Endometrial microvascular endothelial cells (primary cell): ENCODE data around the gene VAT1L. TPM values are rescaled to one million over a fixed set of nuclear protein-coding genes. Genes with fewer than 3 reads are reported as not detected.

Experiments
- in situ Hi-C: cut with HindIII; loops from 2 replicates; pipeline ENCODE4 v1.10.0; 2017; ENCODE audit warnings: low sequenced_read_pairs, low pct_unique_long_range_greater_than_20kb; ENCODE audit errors: inconsistent ontology term
- total RNA-seq: library from RNA; depleted of rRNA; stranded (reverse); fragments of >200 nt; gene quantifications from one replicate; pipeline ENCODE4 v1.2.3, GENCODE V29; 2015; ENCODE audit errors: inconsistent ontology term

Gene VAT1L
- total RNA-seq, 1 donor from 2014 or later, result 9.8 TPM

GRCh38 chr16:77777745-77778144 lies 10.6 kb upstream of the VAT1L start:
- in situ Hi-C loops, result no loop called here

- in situ Hi-C loops, result no loop called here
These were observed 8.0 kb upstream of the VAT1L start for GRCh38 chr16:77780378-77780837.

- in situ Hi-C loops, result no loop called here
These were observed 7.3 kb upstream of the VAT1L start for GRCh38 chr16:77781091-77781490.

DNA sequence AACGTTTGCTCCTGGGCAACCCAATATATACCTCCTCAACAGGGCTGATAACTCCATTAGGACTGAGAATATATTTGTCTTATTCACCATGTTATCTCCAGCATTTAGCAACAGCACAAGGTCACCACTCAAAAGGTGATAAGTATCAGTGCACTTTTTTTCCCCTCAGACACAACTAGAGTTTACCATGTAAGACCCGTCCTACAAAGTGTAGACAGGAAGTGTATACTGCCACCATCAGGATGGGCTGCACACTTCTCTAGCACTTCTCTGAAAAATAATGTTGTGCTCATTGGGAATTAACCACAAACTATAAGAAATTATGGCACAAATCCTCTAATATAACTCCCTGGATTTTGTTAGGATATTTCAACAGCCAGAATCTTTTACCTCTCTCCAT lies 5.7 kb upstream of the VAT1L start:
- in situ Hi-C loops, result no loop called here

DNA sequence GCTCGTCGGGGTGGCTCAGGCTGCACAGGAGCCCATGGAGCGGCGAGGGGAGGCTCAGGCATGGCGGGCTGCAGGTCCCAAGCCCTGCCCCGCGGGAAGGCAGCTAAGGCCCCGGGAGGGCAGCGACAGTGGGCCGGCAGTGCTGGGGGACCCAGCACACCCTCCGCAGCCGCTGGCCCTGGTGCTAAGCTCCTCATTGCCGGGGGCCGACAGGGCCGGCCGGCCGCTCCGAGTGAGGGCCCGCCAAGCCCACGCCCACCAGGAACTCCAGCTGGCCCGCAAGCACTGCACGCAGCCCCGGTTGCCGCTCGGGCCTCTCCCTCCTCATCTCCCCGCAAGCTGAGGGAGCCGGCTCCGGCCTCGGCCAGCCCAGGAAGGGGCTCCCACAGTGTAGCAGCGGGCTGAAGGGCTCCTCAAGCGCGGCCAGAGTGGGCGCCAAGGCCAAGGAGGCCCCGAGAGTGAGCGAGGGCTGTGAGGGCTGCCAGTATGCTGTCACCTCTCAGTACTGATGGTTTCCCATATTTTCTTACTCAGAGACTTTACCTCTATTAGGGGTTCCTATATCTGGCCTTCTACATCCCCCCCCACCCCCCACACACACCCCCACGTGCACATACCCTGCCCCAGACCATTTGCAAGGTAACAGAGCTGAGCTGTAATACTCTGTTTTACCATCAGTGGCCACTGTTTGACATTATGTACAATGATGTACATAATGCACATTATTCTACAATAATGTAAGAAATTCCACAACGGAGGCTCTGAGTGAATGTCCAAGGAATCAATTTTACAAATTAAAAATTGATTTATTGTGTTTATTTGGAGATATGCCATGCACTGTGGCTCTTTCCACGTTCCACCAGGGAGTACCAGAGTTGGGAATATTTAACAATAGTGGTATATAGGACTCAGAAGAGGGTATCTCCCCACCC lies 3.7 kb upstream of the VAT1L start:
- in situ Hi-C loops, result no loop called here

DNA sequence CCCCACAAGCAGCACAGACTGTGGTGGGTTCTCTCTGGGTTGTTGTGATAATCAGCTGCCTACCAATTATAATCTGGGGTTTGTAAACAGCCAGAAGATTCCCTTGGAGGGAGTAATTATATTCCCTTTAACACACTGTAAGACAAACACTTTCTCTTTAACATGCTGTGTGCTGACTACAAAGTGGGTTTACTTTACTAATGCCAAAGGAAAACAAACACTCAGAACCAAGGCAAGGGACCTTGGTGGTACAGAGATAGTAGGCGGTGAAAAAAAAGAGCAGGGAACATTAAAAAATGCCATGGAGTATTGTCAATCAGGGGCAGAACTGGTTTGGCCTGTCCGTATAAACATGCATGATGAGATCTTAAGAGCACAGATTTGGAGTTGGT lies 3.0 kb upstream of the VAT1L start:
- in situ Hi-C loops, result no loop called here

DNA sequence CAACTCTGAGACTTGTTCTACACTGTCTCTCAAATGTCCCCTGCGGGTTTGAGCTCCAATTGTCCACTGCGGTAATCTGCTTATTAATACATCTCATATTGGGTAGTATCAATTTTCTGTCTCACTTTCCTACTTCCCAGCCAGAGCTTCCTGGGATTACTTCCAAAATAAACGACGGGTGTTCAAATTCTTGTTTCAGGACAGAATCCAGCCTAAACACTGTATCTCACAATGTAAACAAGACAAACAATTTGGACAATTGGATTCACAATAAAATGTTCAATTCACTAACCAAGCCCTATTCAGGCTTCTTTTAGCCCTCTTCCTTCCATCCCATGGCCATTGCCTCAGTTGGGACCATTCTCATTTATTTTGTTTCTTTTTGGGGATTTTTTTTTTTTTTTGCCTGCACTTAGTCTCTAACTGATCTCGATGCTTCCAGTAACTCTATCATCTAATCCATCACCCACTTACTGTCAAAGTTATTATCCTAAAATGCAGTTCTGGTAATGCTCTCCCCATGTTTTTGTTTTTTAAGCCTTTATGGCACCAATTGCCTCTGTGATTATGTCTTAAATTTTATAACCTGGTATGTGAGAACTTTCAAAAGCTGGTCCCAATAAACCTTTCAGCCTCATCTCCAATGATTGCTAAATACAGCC lies 2.0 kb upstream of the VAT1L start:
- in situ Hi-C loops, result no loop called here

DNA sequence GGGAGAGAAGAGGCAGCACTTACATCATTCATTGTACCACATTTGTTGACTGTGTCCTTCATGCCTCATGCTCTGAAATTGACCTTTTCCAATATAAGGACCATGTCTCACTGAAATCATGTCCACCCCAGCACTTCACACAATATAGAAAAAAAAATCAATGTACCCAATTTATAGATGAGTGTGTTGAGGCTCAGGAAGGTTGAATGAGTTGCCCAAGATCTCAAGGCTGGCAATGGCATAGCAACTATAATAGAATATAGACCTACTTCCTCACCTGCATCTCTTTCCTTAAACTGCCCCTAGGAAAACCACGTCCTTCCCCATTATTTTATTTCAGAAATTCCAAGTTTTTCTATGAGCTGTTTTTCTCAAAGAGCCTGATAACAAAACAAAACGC lies 912 bp upstream of the VAT1L start:
- in situ Hi-C loops, result no loop called here

- in situ Hi-C loops, result no loop called here
These were observed 983 bp downstream of the VAT1L start for GRCh38 chr16:77789085-77790008.

DNA sequence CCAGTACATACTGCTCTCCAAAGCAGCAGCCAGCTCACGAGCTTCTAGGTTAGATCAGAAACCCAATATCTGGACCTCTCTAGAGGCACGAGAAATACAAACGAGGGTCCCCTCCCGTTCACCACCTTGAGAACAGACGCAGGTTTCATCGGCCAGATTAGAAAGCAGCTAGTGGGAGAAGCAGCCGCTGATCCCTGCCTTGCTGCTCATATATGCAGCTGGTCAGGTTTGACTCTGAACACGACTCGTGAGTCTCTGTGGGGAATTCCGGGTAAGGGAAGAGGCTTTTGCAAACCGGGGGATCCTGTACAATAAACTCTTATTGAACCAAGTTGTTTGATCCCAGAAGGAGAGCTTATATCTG lies 1.6 kb downstream of the VAT1L start:
- in situ Hi-C loops, result no loop called here

- in situ Hi-C loops, result no loop called here
These were observed 2.5 kb downstream of the VAT1L start for GRCh38 chr16:77790912-77791311.

DNA sequence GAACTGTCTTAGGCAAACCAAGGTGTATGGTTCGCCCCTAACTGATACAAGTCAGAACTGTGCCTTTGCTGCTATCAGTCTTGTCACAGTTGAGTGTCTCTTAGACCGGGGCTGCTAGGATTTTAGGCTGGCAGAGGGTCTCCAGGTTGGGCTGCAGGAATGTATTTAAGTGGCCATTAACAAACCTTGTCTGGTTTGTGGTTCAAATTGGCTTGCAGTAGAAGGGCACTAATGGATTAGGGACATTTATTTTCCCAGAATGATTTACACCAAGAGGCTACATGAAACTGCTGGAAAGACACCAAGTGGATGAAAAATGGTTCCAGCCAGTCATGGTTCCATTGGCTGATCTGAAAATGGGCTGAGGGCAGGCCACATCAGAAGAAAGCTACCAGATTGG lies 5.1 kb downstream of the VAT1L start:
- in situ Hi-C loops, result no loop called here

DNA sequence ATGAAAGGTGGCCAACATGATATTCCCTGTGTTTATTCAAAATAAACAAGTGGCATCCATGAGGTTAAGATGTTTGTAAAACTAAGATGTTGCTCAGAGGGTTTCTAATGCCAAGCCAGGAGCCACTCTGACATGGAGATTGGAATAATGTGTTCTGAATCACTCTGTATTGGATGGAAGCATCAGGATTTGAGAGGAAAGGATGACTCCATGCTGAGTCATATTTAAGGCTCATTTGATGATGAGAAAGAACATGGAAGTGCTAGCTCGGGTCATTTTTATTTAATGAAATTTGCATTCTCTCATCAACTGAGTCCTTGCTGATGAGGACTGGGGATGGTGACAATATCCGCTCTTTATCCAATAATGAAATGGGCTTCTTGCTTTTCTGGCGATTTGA lies 6.2 kb downstream of the VAT1L start:
- in situ Hi-C loops, result no loop called here

- in situ Hi-C loops, result no loop called here
These were observed 13.5 kb downstream of the VAT1L start for GRCh38 chr16:77801817-77802216.

GRCh38 chr16:77805398-77805797 lies 17.0 kb downstream of the VAT1L start:
- in situ Hi-C loops, result no loop called here

- in situ Hi-C loops, result no loop called here
These were observed 18.7 kb downstream of the VAT1L start for GRCh38 chr16:77807021-77807420.

DNA sequence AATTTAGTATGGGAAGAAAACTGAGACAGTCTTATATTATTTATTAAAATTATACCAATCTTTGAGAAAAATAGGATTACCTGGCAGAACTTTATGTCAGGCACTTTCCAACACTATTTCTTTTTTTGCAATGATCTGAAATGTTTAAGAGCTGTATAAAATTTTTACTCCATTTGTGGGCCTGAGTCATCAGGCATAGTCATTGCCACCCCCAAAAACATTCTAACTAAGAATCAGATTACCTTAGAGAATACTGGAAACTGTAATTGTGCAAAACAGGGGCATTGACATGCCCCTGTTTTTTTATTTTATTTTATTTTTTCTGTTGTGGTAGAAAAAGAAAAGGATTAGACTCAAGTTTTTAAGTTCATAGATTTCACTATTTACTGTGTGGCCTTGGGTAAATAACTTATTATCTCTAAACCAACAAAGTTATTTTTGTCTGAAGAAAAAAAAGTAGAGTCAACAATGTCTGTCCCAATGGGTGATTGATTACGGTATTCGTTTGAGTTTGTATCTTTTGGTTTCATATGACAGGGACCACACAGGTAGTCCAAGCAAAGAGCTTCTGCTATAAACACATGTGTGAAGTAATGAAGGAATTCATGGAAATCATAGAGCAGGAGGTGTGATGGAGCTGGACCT lies 24.6 kb downstream of the VAT1L start:
- in situ Hi-C loops, result no loop called here

DNA sequence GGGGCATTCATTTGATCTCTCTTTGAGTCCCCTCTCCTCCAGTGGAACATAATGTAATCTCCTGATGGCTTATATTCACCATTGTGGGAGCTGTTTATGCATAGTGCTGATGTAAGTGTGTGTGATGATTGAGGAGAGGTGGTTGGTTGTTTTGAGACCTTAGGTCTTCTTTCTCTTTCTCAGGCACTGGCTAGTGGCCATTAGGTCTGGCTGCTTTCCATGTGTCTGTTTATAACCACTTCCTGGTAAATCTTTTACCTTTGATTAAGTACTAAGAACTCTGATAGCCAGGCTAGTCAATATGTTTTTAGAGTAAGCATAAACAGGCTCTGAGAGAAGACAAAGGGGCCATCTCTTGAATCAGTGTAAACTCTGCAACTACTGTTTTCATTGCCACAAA lies 27.9 kb downstream of the VAT1L start:
- in situ Hi-C loops, result no loop called here

DNA sequence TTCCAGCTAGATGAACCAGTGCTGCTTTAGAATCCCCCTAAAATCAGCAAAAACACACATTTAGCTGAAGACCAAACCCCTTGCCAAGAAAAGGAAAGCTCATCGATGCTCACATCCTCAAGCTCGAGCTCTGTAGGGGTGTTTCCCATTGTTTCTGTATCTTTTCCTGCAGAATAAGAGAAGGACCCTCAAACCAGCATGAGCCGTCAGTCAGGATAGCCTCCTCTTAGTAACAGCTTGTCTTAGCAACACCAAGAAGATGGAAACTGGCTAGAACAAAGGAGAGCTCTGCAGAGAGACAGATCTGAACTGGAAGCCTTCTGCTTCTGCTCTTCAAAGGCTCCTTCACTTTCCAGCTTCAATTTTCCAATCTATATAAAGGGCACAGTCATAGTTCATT lies 32.0 kb downstream of the VAT1L start:
- in situ Hi-C loops, result no loop called here
